Activated T-helper 1 cell treated with anti-CD3 and anti-CD28 coated beads, Interleukin-12 subunit alpha, Interleukin-12 subunit beta, Interleukin-2, Interleukin-4 antibody, amounts not matched to agents 30 ng/mL and 10 ng/mL and 1 ng/mL, durations not matched to agents 14 hours and 24 hours and 36 hours (primary cell): ENCODE data around the gene LCN12. TPM values are rescaled to one million over a fixed set of nuclear protein-coding genes. Genes with fewer than 3 reads are reported as not detected.

Experiments used
- DNase-seq: peaks from one replicate; pipeline ENCODE4 v3.0.0; 2021; ENCODE audit warnings: low spot score
- H3K27ac Mint-ChIP-seq: one replicate; pipeline ENCODE4 v1.8.0; 2021; ENCODE audit warnings: mild to moderate bottlenecking, mixed read lengths
- H3K27me3 Mint-ChIP-seq: one replicate; pipeline ENCODE4 v1.8.0; 2022; ENCODE audit warnings: mild to moderate bottlenecking, moderate library complexity, mixed read lengths; ENCODE audit not compliant: insufficient read depth
- H3K36me3 Mint-ChIP-seq: one replicate; pipeline ENCODE4 v1.8.0; 2021; ENCODE audit warnings: low read depth, mixed read lengths
- H3K4me1 Mint-ChIP-seq: one replicate; pipeline ENCODE4 v1.8.0; 2021; ENCODE audit warnings: low read depth, mixed read lengths
- H3K4me3 Mint-ChIP-seq: one replicate; pipeline ENCODE4 v1.8.0; 2021; ENCODE audit warnings: mild to moderate bottlenecking, moderate library complexity, mixed read lengths
- H3K9me3 Mint-ChIP-seq: one replicate; pipeline ENCODE4 v1.8.0; 2021; ENCODE audit warnings: mixed read lengths
- intact Hi-C: fragments of 100-400 bp; cut with micrococcal nuclease; formaldehyde crosslinking; loops from one replicate; pipeline ENCODE4 v1.15.1; 2024
- total RNA-seq: library from RNA; stranded (reverse); gene quantifications from 2 replicates; pipeline ENCODE4 v1.2.3, GENCODE V29; 2022

Gene LCN12
- total RNA-seq, 1 donor from 2014 or later: 1.9 TPM

DNA sequence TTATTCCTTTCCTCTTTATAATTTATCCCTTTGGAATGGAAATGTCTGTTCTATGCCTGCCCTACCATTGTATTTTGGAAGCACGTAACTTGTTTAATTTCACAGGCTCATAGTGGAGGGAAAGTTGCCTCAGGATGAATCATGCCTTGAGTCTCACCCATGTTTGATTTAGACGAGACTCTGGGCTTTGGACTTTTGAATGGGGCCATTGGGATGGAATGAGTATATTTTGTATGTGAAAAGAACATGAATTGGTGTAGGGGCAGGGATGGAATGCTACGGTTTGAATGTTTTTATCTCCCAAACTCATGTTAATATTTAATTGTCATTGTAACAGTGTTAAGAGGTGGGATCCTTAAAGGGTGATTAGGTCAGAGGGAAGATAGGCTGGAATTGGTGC, 17.8 kb upstream of the LCN12 start:
- intact Hi-C loops: no loop called here
- Mint-ChIP-seq H3K9me3 (no peaks in the 10 kb centered on the region), H3K36me3 (peaks cover 36% of the 10 kb centered on the region), H3K4me3 (no peak overlapping the region), H3K4me1 (peaks cover 22% of the 10 kb centered on the region), H3K27me3 (no peaks in the 10 kb centered on the region), H3K27ac (peak overlapping the region; percentile 40)
- no peak for DNase-seq

DNA sequence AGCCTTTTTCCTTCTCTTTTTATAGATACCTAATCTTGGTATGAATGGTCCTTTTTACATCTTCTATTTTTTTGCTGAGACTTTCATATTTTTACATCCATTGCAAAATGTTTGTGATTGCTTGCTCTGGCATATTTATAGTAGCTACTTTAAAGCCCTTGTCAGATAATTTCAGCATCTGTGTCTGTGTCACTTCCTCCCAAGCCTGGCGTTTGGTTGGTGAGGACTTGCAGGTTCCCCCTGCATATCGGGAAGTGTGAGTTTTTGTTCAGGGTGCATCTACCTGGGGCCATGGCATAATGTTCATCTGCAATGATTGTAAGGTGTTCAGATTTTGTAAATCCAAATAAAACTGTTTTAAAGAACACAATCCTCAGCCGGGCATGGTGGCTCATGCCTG, 16.4 kb upstream of the LCN12 start:
- H3K4me1 Mint-ChIP-seq: peaks cover 22% of the 10 kb centered on the region

DNA sequence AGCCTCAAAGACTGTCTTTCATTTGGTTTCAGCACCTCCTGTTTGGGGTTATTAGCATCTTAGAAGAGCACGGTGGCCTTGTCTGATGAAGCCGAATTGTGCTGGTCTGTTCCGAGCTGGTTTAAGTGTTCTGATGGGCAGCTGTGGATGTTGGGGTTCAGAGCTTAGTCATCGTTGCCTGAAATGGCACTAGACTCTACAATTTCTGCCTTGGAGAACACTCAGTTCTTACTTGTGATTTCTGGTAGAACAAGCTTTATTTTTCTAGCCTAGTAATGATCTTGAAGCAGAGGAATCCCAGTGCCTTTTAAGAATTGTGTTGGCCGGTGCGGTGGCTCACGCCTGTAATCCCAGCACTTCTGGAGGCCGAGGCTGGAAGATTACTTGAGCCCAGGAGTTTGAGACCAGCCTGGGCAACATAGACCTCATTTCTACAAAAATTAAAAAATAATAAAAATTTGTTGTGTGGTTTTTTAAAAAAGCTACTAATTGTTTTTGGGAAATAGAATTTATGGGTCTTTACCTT, 15.4 kb upstream of the LCN12 start:
- no peak overlapping the region for H3K4me3 Mint-ChIP-seq
- peaks cover 21% of the 10 kb centered on the region for H3K4me1 Mint-ChIP-seq
- DNase-seq: no peak
- peaks cover 39% of the 10 kb centered on the region for H3K36me3 Mint-ChIP-seq
- intact Hi-C loops: no loop called here
- no peaks in the 10 kb centered on the region for H3K9me3 Mint-ChIP-seq
- no peaks in the 10 kb centered on the region for H3K27me3 Mint-ChIP-seq
- no peak overlapping the region for H3K27ac Mint-ChIP-seq

More for the DNA sequence above, 16.4 kb upstream of the LCN12 start:
- Mint-ChIP-seq H3K4me3 (no peak overlapping the region), H3K27ac (no peak overlapping the region), H3K9me3 (no peaks in the 10 kb centered on the region), H3K36me3 (peaks cover 36% of the 10 kb centered on the region), H3K27me3 (no peaks in the 10 kb centered on the region)
- intact Hi-C loops: no loop called here
- no peak for DNase-seq

DNA sequence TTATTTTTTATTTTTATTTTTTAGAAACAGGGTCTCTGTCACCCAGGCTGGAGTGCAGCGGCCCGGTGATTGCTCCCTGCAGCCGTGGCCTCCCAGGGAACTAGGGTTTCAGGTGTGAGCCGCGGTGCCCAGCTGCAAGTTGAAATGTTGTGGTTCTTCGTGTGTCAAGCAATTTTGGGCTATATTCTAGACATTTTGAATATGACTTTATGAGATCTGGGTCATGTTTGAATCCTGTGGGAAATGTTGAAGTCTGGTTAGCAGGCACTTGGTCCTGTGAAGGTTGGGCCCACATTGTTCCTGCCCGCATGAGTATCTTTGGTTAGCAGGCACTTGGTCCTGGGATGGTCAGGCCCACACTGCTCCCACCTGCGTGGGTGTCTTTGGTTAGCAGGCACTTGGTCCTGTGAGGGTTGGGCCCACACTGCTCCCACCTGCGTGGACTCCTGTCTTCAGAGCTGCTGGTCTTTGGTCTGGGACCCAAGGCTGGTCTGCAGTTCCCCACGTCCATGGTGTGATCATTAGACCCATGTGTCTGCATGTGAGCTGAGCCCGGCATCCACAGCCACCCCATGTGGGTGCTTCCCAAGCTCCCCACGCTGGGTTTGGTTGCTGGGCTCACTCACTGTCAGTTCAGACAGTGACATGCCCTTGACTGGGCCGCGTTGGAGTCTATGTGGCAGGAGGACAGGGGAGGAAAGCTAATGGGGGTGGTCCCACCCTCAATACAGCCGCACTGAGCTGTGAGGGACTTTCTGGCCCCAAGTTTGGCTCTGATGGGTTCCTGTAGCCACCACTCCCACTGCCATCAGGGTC, 14.7 kb upstream of the LCN12 start:
- no peaks in the 10 kb centered on the region for H3K27me3 Mint-ChIP-seq
- H3K9me3 Mint-ChIP-seq: no peaks in the 10 kb centered on the region
- peaks cover 14% of the 10 kb centered on the region for H3K4me1 Mint-ChIP-seq
- peaks cover 37% of the 10 kb centered on the region for H3K36me3 Mint-ChIP-seq
- intact Hi-C loops: no loop called here
- H3K27ac Mint-ChIP-seq: peak overlapping the region; percentile 67
- H3K4me3 Mint-ChIP-seq: no peak overlapping the region
- no peak for DNase-seq

DNA sequence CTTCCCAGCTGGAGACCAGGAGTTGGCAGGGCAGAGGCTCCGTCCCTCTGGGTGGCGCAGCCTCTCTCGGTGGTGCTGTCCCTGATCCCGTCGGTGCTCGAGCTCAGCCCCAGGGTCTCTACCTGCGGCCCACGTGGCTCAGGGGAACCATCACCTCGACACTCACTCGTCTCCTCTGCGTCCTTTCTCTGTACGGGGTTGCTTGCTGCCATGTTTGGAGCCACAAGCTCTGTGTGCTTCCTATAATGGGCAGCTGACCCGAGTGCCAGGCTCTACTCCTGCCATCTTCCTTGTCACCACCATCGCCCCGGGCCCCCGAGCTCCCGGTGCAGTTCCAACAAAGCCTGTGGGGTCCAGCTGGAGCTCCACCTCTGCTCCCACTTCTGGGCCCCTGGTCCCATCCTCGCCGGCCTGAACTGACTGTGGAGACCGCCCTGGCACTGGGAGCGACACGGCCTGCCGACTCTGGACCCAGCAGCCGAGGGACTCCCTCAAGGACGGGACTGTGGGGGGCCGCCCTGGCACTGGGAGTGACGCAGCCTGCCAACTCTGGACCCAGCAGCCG, 12.6 kb upstream of the LCN12 start:
- Mint-ChIP-seq H3K27me3 (no peaks in the 10 kb centered on the region), H3K36me3 (peaks cover 30% of the 10 kb centered on the region), H3K27ac (no peak overlapping the region), H3K9me3 (no peaks in the 10 kb centered on the region), H3K4me3 (no peak overlapping the region), H3K4me1 (peaks cover 3% of the 10 kb centered on the region)
- DNase-seq: no peak
- intact Hi-C loops: no loop called here

DNA sequence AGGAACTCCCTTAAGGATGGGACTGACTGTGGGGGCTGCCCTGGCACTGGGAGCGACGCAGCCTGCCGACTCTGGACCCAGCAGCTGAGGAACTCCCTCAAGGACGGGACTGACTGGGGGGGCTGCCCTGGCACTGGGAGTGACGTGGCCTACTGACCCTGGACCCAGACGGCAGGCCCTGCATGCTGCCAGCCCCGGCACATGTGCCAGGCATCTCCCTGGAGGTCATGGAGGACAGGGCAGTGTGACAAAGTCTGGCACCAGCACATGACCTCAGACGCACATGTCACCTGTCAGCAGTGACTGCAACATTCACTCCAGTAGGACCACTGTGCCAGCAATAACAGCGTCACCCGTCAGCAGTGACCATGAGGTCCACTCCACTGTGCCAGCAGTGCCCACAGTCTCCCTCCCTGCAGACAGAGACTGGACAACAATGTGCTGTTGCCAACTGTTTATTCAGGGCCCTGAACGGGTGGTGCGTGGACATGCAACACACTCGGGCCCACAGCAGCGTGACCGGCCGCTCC, 12.0 kb upstream of the LCN12 start:
- no peak for DNase-seq
- H3K4me1 Mint-ChIP-seq: peaks cover 8% of the 10 kb centered on the region
- H3K4me3 Mint-ChIP-seq: no peak overlapping the region
- no peaks in the 10 kb centered on the region for H3K27me3 Mint-ChIP-seq
- intact Hi-C loops: no loop called here
- no peaks in the 10 kb centered on the region for H3K9me3 Mint-ChIP-seq
- peaks cover 30% of the 10 kb centered on the region for H3K36me3 Mint-ChIP-seq
- H3K27ac Mint-ChIP-seq: no peak overlapping the region

DNA sequence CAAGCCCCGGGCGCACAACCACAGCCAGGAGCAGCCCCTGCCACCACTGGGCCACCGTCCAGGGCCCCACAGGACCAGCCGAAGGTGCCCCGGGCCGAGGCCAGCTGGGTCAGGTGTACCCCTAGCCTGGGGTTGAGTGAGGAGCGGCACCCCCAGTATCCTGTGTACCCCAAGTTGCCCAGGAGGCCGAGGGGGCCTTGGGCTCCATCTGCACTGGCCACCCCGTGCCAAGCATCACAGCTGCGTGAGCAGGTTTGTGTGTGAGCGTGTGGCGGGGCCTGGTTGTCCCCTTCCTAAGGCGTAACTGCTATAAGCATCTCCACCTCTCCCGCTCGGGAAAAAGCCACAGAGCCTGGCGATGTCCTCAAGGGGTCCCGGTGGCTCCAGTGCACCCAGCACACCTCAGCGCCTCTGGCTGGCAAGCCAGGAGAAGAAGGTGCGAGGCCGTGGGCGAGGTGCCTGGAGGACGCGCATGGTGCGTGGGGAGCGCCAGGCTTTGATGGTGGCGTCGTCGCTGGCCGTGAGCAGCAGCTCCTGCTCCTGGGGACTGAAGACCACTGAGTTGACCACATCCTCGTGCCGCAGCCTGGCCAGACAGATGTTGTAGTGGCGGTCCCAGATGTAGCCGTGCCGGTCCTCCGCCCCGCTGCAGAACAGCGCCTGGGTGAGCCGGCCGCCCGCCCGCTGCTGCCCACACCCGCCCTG, 11.4 kb upstream of the LCN12 start:
- intact Hi-C loops: no loop called here
- DNase-seq: no peak
- Mint-ChIP-seq H3K4me1 (peaks cover 8% of the 10 kb centered on the region), H3K4me3 (no peak overlapping the region), H3K9me3 (no peaks in the 10 kb centered on the region), H3K27ac (no peak overlapping the region), H3K27me3 (no peaks in the 10 kb centered on the region), H3K36me3 (peaks cover 30% of the 10 kb centered on the region)

DNA sequence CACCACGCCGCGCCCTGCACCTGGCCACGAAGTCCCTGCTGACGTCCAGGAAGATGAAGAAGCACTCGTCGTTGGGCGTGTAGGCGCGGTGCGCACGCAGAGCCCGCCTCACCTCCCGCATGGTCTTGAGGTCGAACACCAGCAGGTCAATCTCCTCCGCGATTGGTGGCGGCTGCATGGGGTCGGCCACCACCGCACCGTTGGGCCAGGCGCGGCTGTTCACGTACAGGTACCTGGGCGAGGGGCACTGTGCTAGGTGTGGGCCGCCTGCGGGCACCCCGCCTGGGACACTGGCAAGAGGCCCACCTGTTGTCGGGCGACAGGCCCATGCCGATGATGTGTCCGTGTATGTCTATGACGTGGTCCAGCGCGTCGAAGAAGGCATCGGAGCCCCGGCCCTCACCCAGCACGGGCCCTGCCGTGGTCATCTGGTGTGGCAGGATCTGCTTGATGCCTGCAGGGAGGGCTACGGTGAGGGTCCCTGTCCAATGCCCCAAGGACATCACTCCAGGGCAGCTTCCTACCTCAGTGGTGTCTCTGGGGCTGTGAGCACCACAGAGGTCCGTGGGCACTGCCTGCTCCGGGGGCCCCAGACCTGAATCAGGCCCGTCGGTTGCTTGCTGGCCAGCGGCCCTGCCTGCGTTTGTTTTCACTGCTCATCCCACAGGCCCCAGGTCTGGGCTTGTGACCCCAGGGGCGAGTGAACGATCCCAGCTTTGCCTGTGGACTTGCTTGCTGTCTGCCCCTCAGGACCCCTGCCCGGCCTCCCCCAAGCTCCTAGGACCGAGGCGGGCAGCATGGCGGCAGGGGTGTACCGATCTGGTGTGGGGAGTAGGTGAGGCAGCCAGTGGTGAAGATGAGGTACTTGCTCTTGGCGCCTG, 10.6 kb upstream of the LCN12 start:
- H3K4me1 Mint-ChIP-seq: peaks cover 8% of the 10 kb centered on the region

DNA sequence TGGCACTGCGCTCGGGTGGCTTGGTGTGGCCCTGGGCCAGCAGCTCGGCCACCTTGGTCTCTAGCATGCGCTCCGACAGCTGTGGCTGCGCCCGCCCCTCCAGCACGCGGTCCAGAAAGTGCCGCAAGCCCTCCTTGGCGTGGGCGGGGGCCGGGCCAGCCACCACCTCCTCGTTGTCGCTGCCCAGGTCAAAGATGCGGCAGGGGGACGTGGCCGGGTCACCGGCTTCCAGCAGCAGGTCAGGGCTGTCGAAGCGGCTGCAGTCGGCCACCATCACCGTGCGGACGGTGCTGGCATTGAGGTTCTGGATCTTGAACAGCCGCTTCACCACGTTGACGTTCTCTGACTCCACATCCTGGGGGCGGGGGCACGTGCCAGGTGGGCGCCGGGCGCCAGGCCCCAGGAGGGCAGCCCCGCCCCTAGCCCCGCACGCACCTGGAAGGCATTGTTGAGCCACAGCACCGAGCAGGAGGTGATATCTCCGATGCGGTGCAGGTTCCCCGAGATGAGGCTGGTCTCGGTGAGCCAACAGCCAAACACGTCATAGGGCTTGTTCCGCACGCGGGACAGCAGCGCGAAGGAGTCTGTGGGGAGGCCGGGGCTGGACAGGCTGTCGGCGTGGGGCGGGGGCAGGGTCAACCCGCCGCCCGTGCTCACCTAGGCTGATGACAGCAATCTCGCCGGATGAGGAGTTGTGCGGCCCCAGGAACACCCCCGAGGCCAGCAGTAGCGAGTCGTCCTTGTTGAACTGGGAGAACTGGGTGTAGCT, 9.8 kb upstream of the LCN12 start:
- H3K4me3 Mint-ChIP-seq: peak overlapping the region; percentile 73
- H3K36me3 Mint-ChIP-seq: peaks cover 23% of the 10 kb centered on the region
- H3K9me3 Mint-ChIP-seq: no peaks in the 10 kb centered on the region
- no peaks in the 10 kb centered on the region for H3K27me3 Mint-ChIP-seq
- peaks cover 7% of the 10 kb centered on the region for H3K4me1 Mint-ChIP-seq
- DNase-seq: no peak
- H3K27ac Mint-ChIP-seq: no peak overlapping the region
- intact Hi-C loops: no loop called here

More for the DNA sequence above, 10.6 kb upstream of the LCN12 start:
- intact Hi-C loops: no loop called here
- Mint-ChIP-seq H3K9me3 (no peaks in the 10 kb centered on the region), H3K4me3 (no peak overlapping the region), H3K27me3 (no peaks in the 10 kb centered on the region), H3K27ac (no peak overlapping the region), H3K36me3 (peaks cover 27% of the 10 kb centered on the region)
- no peak for DNase-seq

DNA sequence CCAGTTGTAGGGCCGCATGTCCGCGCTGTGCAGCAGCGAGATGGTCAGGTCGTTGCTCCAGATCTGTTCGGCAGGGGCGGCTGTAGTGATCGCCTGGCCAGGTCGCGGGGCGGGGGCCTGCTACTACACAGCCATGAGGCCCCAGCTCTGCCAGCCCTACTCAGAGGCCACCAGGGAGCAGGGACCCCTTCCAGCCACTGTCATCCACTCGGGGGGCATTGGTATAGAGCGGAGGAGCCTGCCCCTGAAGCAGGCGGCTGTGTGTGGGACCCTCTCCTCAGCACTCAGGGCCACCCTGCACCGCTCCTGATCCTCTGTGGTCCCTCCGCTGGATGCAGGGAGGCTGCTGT, 9.2 kb upstream of the LCN12 start:
- peaks cover 19% of the 10 kb centered on the region for H3K36me3 Mint-ChIP-seq
- no peaks in the 10 kb centered on the region for H3K9me3 Mint-ChIP-seq
- no peaks in the 10 kb centered on the region for H3K27me3 Mint-ChIP-seq
- no peak for DNase-seq
- intact Hi-C loops: no loop called here
- peak overlapping the region; percentile 73 for H3K4me3 Mint-ChIP-seq
- H3K4me1 Mint-ChIP-seq: peaks cover 5% of the 10 kb centered on the region
- no peak overlapping the region for H3K27ac Mint-ChIP-seq

DNA sequence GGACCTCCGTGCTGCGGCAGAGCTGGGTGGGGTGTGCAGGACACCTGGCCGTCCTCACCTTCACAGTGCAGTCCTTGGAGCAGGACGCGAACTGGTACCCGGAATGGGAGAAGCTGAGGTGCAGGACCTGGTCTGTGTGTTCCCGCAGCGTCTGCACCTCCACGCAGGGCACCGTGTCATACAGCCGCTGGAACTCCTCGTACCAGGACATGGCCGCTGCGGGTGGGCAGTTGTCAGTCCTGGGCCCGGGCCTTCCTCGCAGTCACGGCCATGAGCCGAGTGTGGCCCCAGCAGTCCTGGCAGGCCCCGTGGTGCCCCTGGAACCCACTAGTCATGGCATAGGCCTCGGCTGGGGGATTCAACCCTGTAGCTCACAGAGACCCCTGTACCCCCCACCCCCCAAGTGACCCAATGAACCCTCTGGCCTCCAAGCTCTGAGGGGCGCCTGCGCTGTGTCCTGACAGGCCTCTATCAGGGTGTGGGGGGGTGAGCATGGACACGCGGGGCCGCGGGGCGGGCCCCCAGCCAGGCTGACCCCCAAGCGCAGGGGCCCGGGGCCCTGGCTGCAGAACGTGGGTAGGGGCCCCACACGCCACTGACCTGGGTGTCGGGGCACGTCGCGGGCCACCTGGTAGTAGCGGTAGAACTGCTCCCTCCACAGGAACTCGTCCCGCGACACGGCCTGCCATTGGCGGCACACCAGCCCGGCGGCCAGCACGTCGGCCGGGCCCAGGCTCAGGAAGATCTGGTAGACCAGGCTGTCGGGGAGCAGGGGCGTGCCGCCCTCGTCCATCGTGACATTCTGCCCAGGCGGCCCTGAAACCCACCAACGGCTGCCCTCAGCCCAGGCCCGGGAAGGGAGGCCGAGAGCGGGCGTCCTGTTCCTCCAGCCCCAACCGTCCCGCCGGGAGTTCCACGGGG, 8.5 kb upstream of the LCN12 start:
- peak overlapping the region; percentile 86 for H3K27ac Mint-ChIP-seq

More for the DNA sequence above, 8.5 kb upstream of the LCN12 start:
- Mint-ChIP-seq H3K36me3 (peaks cover 18% of the 10 kb centered on the region), H3K4me3 (peak overlapping the region; percentile 83), H3K9me3 (no peaks in the 10 kb centered on the region), H3K4me1 (peaks cover 5% of the 10 kb centered on the region), H3K27me3 (no peaks in the 10 kb centered on the region)
- peak; percentile 36 for DNase-seq
- intact Hi-C loops: loop anchor here (1.0 kb wide), 6 partner anchors 35 to 136 kb away; partner anchors contain the start of genes AJM1, PAXX and RABL6
